Liver (tissue), 3 donors: ENCODE data around the gene KIAA1217.

ENCODE experiments used
- GABPA ChIP-seq, 2 donors: IDR thresholded peaks in 1 of 2; conservative IDR thresholded peaks in 1 of 2; 2 replicates each; pipeline ENCODE4 v1.6.1; 2016; ENCODE audit warnings: antibody characterized with exemption in 2 of 2, mild to moderate bottlenecking in 1 of 2, moderate library complexity in 1 of 2
- RXRA ChIP-seq, 2 donors: IDR thresholded peaks; 2 replicates each; pipeline ENCODE4 v1.6.1; 2017 to 2018; ENCODE audit warnings: antibody characterized with exemption in 2 of 2, mild to moderate bottlenecking in 1 of 2
- SP1 ChIP-seq: IDR thresholded peaks from 2 replicates; pipeline ENCODE4 v1.6.1; 2018; ENCODE audit warnings: antibody characterized with exemption, mild to moderate bottlenecking
- TF ChIP-seq, protein P1 (sequence below): fragments of 150-350 bp; IDR thresholded peaks from 2 replicates; pipeline ENCODE4 v1.5.1; 2017; ENCODE audit warnings: improper control_type of control experiment, low read depth, low read length; ENCODE audit not compliant: missing input control
- TF ChIP-seq, protein P2 (sequence below): IDR thresholded peaks from 2 replicates; pipeline ENCODE4 v1.6.1; 2016; ENCODE audit warnings: antibody characterized with exemption, mild to moderate bottlenecking
- TF ChIP-seq, protein P3 (sequence below): IDR thresholded peaks from 2 replicates; pipeline ENCODE4 v1.6.1; 2016; ENCODE audit warnings: antibody characterized with exemption
- donor health status: healthy.
- donor health status: healthy.

DNA sequence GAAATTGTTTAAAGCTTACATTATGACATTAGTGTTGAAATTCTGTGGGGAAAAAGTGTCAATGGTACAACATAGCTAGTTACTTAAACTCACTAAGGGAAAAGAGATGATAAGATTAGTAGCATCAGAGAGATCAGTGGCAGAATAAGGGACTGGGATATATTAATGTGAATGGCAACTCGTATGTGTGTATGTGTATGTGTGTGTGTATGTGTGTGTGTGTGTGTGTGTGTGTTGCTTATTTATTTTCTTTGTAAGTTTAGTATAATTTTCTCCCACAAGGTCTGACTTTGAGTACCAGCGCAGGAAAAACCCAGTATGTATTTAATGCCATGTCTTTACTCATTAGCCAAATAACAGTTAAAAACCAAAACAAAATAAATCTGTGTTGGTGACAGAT lies 258.7 kb downstream of the KIAA1217 start:
- TF ChIP-seq, protein P1, sequence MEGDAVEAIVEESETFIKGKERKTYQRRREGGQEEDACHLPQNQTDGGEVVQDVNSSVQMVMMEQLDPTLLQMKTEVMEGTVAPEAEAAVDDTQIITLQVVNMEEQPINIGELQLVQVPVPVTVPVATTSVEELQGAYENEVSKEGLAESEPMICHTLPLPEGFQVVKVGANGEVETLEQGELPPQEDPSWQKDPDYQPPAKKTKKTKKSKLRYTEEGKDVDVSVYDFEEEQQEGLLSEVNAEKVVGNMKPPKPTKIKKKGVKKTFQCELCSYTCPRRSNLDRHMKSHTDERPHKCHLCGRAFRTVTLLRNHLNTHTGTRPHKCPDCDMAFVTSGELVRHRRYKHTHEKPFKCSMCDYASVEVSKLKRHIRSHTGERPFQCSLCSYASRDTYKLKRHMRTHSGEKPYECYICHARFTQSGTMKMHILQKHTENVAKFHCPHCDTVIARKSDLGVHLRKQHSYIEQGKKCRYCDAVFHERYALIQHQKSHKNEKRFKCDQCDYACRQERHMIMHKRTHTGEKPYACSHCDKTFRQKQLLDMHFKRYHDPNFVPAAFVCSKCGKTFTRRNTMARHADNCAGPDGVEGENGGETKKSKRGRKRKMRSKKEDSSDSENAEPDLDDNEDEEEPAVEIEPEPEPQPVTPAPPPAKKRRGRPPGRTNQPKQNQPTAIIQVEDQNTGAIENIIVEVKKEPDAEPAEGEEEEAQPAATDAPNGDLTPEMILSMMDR: no peak
- TF ChIP-seq SP1: no peak
- no peak for TF ChIP-seq RXRA (IDR thresholded peaks at IDR 0.05)
- TF ChIP-seq GABPA (IDR thresholded peaks at IDR 0.05 in 1 of 2, conservative IDR thresholded peaks at IDR 0.05 in 1 of 2): no peak
- TF ChIP-seq, protein P2, sequence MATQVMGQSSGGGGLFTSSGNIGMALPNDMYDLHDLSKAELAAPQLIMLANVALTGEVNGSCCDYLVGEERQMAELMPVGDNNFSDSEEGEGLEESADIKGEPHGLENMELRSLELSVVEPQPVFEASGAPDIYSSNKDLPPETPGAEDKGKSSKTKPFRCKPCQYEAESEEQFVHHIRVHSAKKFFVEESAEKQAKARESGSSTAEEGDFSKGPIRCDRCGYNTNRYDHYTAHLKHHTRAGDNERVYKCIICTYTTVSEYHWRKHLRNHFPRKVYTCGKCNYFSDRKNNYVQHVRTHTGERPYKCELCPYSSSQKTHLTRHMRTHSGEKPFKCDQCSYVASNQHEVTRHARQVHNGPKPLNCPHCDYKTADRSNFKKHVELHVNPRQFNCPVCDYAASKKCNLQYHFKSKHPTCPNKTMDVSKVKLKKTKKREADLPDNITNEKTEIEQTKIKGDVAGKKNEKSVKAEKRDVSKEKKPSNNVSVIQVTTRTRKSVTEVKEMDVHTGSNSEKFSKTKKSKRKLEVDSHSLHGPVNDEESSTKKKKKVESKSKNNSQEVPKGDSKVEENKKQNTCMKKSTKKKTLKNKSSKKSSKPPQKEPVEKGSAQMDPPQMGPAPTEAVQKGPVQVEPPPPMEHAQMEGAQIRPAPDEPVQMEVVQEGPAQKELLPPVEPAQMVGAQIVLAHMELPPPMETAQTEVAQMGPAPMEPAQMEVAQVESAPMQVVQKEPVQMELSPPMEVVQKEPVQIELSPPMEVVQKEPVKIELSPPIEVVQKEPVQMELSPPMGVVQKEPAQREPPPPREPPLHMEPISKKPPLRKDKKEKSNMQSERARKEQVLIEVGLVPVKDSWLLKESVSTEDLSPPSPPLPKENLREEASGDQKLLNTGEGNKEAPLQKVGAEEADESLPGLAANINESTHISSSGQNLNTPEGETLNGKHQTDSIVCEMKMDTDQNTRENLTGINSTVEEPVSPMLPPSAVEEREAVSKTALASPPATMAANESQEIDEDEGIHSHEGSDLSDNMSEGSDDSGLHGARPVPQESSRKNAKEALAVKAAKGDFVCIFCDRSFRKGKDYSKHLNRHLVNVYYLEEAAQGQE: no peak
- TF ChIP-seq, protein P3, sequence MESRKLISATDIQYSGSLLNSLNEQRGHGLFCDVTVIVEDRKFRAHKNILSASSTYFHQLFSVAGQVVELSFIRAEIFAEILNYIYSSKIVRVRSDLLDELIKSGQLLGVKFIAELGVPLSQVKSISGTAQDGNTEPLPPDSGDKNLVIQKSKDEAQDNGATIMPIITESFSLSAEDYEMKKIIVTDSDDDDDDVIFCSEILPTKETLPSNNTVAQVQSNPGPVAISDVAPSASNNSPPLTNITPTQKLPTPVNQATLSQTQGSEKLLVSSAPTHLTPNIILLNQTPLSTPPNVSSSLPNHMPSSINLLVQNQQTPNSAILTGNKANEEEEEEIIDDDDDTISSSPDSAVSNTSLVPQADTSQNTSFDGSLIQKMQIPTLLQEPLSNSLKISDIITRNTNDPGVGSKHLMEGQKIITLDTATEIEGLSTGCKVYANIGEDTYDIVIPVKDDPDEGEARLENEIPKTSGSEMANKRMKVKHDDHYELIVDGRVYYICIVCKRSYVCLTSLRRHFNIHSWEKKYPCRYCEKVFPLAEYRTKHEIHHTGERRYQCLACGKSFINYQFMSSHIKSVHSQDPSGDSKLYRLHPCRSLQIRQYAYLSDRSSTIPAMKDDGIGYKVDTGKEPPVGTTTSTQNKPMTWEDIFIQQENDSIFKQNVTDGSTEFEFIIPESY: no peak
